GM04504 (cell line): ENCODE results near the gene FOXA3.
A peak's percentile ranks its signal among the peaks of the same experiment; 100 is the strongest.
"Not testable (repeated sequence)": the region's sequence is repeated elsewhere in the genome, so short reads cannot be mapped to it uniquely, and the experiment has no call there.

ENCODE experiments used
- DNase-seq: peaks from one replicate; pipeline ENCODE4 v3.0.0-alpha.2; 2012; ENCODE audit warnings: low read depth

FOXA3 gene

GRCh38 chr19:45828523-45828922 is 35.6 kb upstream of the FOXA3 start:
- DNase-seq, result no peak

GRCh38 chr19:45828945-45829344 is 35.2 kb upstream of the FOXA3 start:
- DNase-seq, result no peak

- DNase-seq, result no peak
These were observed 29.2 kb upstream of the FOXA3 start for GRCh38 chr19:45834970-45835369.

GRCh38 chr19:45842198-45842597 is 21.9 kb upstream of the FOXA3 start:
- DNase-seq, result no peak

GRCh38 chr19:45847663-45848062 is 16.5 kb upstream of the FOXA3 start:
- no peak for DNase-seq

GRCh38 chr19:45848922-45849321 is 15.2 kb upstream of the FOXA3 start:
- DNase-seq, result no peak

- DNase-seq, result no peak
These were observed 11.9 kb upstream of the FOXA3 start for GRCh38 chr19:45852145-45852750.

- DNase-seq, result no peak
These were observed 11.1 kb upstream of the FOXA3 start for GRCh38 chr19:45852983-45853382.

GRCh38 chr19:45854167-45854778 is 9.9 kb upstream of the FOXA3 start:
- DNase-seq, result no peak

GRCh38 chr19:45860359-45861259 is 3.5 kb upstream of the FOXA3 start:
- no peak for DNase-seq

GRCh38 chr19:45862271-45862563 is 1.9 kb upstream of the FOXA3 start:
- DNase-seq, result no peak

- peak; percentile 97 for DNase-seq
These were observed 1.4 kb upstream of the FOXA3 start, which contains the start of gene SYMPK for GRCh38 chr19:45862564-45863334. Gene SYMPK, minus strand, starts transcription at chr19:45863147. Its CDS starts 8,652 bp downstream, at chr19:45854495.

- no peak for DNase-seq
These were observed 739 bp upstream of the FOXA3 start for GRCh38 chr19:45863335-45863839.

GRCh38 chr19:45864629-45865082 is 530 bp downstream of the FOXA3 start:
- no peak for DNase-seq

- no peak for DNase-seq
These were observed 1.3 kb downstream of the FOXA3 start for GRCh38 chr19:45865269-45865948.

- DNase-seq, result no peak
These were observed 2.5 kb downstream of the FOXA3 start for GRCh38 chr19:45866400-45867176.

- not testable (repeated sequence) for DNase-seq
These were observed 3.1 kb downstream of the FOXA3 start for GRCh38 chr19:45867241-45867640.

GRCh38 chr19:45870798-45871197 is 6.7 kb downstream of the FOXA3 start:
- DNase-seq, result no peak

GRCh38 chr19:45872095-45872919 is 8.2 kb downstream of the FOXA3 start:
- DNase-seq, result no peak
